GM23338 (cell line): ENCODE data around the gene CHST11. TPM values are rescaled to one million over a fixed set of nuclear protein-coding genes. Genes with fewer than 3 reads are reported as not detected.

ENCODE experiments used
- CREB1 ChIP-seq: fragments of 250-450 bp; sonication (Bioruptor Pico); IDR thresholded peaks from 2 replicates; pipeline ENCODE4 v1.5.0; 2020; ENCODE audit warnings: low read depth, mild to moderate bottlenecking, moderate library complexity
- CTCF ChIP-seq, 2 experiments: fragments of 200-600 bp in 1 of 2; sonication (generic) in 1 of 2; conservative IDR thresholded peaks; 2 replicates each; pipeline versions ENCODE4 v1.5.1 to v1.6.1; 2016 to 2017; ENCODE audit warnings: antibody characterized with exemption in 2 of 2, low read depth in 2 of 2, mild to moderate bottlenecking in 2 of 2, moderate library complexity in 1 of 2
- ETS1 ChIP-seq: IDR thresholded peaks from 2 replicates; pipeline ENCODE4 v1.6.1; 2016; ENCODE audit warnings: antibody characterized with exemption
- EZH2 ChIP-seq: fragments of 200-600 bp; sonication (generic); IDR thresholded peaks from one replicate; pipeline ENCODE4 v1.8.0; 2017; ENCODE audit warnings: antibody characterized with exemption, mild to moderate bottlenecking, low read depth; ENCODE audit not compliant: unreplicated experiment
- EZH2phosphoT487 ChIP-seq: fragments of 200-600 bp; sonication (generic); IDR thresholded peaks from one replicate; pipeline ENCODE4 v1.8.1; 2018; ENCODE audit warnings: antibody characterized with exemption; ENCODE audit not compliant: unreplicated experiment
- NANOG ChIP-seq: IDR thresholded peaks from 2 replicates; pipeline ENCODE4 v1.6.1; 2016; ENCODE audit warnings: antibody characterized with exemption, borderline replicate concordance
- POLR2AphosphoS5 ChIP-seq: IDR thresholded peaks from 2 replicates; pipeline ENCODE4 v1.6.1; 2016; ENCODE audit warnings: antibody characterized with exemption, low read depth
- STAT1 ChIP-seq: IDR thresholded peaks from one replicate; pipeline ENCODE4 v1.6.1; 2016; ENCODE audit warnings: antibody characterized with exemption; ENCODE audit not compliant: unreplicated experiment
- ZNF114 ChIP-seq: fragments of 250-450 bp; sonication (Bioruptor Pico); IDR thresholded peaks from 2 replicates; pipeline ENCODE4 v1.5.0; 2020; ENCODE audit warnings: mild to moderate bottlenecking, moderate library complexity
- ZNF331 ChIP-seq: fragments of 250-450 bp; sonication (Bioruptor Pico); IDR thresholded peaks from 2 replicates; pipeline ENCODE4 v1.5.0; 2020; ENCODE audit warnings: low read depth, mild to moderate bottlenecking, moderate library complexity
- ZNF462 ChIP-seq: fragments of 250-450 bp; sonication (Bioruptor Pico); IDR thresholded peaks from 2 replicates; pipeline ENCODE4 v1.5.0; 2020; ENCODE audit warnings: mild to moderate bottlenecking, moderate library complexity
- polyA plus RNA-seq: library from polyadenylated mRNA; unstranded; fragments of >200 nt; fragmentation: Nextera tagmentation; extraction: Ambion mirVana; gene quantifications from 2 replicates; pipeline ENCODE4 v1.2.1, GENCODE V29; 2016
- total RNA-seq: library from RNA; depleted of rRNA; stranded (reverse); fragments of >200 nt; shearing (Covaris generic); gene quantifications from 2 replicates; pipeline ENCODE4 v1.2.3, GENCODE V29; 2014

Gene CHST11
- total and polyA plus RNA-seq, 2 experiments from 2014 or later: 7.7 to 25.7 TPM

- no peak for TF ChIP-seq ZNF462 (CRISPR knock-in tag)
- TF ChIP-seq NANOG: no peak
- no peak for TF ChIP-seq CTCF (conservative IDR thresholded peaks at IDR 0.05; ENCODE audit: low read depth in 2 of 2)
- no peak for TF ChIP-seq CREB1 (CRISPR knock-in tag)
- no peak for TF ChIP-seq EZH2
- no peak for TF ChIP-seq POLR2AphosphoS5
- no peak for TF ChIP-seq ZNF114
- TF ChIP-seq STAT1: no peak
- no peak for TF ChIP-seq ZNF331 (CRISPR knock-in tag)
- no peak for TF ChIP-seq ETS1
- no peak for TF ChIP-seq EZH2phosphoT487
Observed at GRCh38 chr12:104567832-104568486, 111.2 kb downstream of the CHST11 start (continued).
